Calu3 (cell line): ENCODE data around the gene MYL11. TPM values are rescaled to one million over a fixed set of nuclear protein-coding genes. Genes with fewer than 3 reads are reported as not detected.

ENCODE experiments used
- BruUV-seq: library from RNA; stranded (reverse); fragments of 400-500 nt; replicated peaks from 2 replicates; lab custom pipeline; 2021; lab: Mats Ljungman, UMichigan
- CTCF ChIA-PET: fragments of 300-600 bp; sonication (Branson Sonifier 250); formaldehyde crosslinking; loops from one replicate; lab custom pipeline; 2022; ENCODE audit warnings: antibody characterized with exemption; lab: Charles Lee
- DNase-seq: peaks from one replicate; pipeline ENCODE4 v3.0.0; 2022
- H3K27ac Mint-ChIP-seq: one replicate; pipeline ENCODE4 v1.8.0; 2022; ENCODE audit warnings: mixed read lengths; ENCODE audit not compliant: unreplicated experiment
- H3K27me3 Mint-ChIP-seq: one replicate; pipeline ENCODE4 v1.8.0; 2022; ENCODE audit warnings: mixed read lengths; ENCODE audit not compliant: unreplicated experiment
- H3K36me3 Mint-ChIP-seq: one replicate; pipeline ENCODE4 v1.8.0; 2022; ENCODE audit warnings: mild to moderate bottlenecking, moderate library complexity, mixed read lengths; ENCODE audit not compliant: insufficient read depth, unreplicated experiment
- H3K4me1 Mint-ChIP-seq: one replicate; pipeline ENCODE4 v1.8.0; 2022; ENCODE audit warnings: mild to moderate bottlenecking, low read depth, mixed read lengths; ENCODE audit not compliant: unreplicated experiment
- H3K4me3 Mint-ChIP-seq: one replicate; pipeline ENCODE4 v1.8.0; 2022; ENCODE audit warnings: mild to moderate bottlenecking, low read depth, moderate library complexity, mixed read lengths; ENCODE audit not compliant: unreplicated experiment
- H3K9me3 Mint-ChIP-seq: one replicate; pipeline ENCODE4 v1.8.0; 2022; ENCODE audit warnings: low read depth, mixed read lengths; ENCODE audit not compliant: unreplicated experiment
- intact Hi-C: fragments of 100-400 bp; cut with micrococcal nuclease; formaldehyde crosslinking; loops from one replicate; pipeline ENCODE4 v1.10.0; 2022; ENCODE audit not compliant: unreplicated experiment
- total RNA-seq: library from RNA; stranded (reverse); gene quantifications from 2 replicates; pipeline ENCODE4 v1.2.3, GENCODE V29; 2022
- TF ChIP-seq, protein P1 (sequence below): fragments of 200-600 bp; IDR thresholded peaks from one replicate; pipeline ENCODE4 v1.8.0; 2022; ENCODE audit warnings: antibody characterized with exemption; ENCODE audit not compliant: unreplicated experiment

MYL11 gene
- total RNA-seq, 1 experiment from 2014 or later = not detected

- TF ChIP-seq, protein P1, sequence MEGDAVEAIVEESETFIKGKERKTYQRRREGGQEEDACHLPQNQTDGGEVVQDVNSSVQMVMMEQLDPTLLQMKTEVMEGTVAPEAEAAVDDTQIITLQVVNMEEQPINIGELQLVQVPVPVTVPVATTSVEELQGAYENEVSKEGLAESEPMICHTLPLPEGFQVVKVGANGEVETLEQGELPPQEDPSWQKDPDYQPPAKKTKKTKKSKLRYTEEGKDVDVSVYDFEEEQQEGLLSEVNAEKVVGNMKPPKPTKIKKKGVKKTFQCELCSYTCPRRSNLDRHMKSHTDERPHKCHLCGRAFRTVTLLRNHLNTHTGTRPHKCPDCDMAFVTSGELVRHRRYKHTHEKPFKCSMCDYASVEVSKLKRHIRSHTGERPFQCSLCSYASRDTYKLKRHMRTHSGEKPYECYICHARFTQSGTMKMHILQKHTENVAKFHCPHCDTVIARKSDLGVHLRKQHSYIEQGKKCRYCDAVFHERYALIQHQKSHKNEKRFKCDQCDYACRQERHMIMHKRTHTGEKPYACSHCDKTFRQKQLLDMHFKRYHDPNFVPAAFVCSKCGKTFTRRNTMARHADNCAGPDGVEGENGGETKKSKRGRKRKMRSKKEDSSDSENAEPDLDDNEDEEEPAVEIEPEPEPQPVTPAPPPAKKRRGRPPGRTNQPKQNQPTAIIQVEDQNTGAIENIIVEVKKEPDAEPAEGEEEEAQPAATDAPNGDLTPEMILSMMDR = no peak
- H3K36me3 Mint-ChIP-seq = peaks cover 70% of the 10 kb centered on the region
- BruUV-seq = no TSS peak
- no peak overlapping the region for H3K27ac Mint-ChIP-seq
- peaks cover 42% of the 10 kb centered on the region for H3K4me1 Mint-ChIP-seq
- CTCF ChIA-PET = no interaction called here
- no peaks in the 10 kb centered on the region for H3K9me3 Mint-ChIP-seq
- intact Hi-C loops = no loop called here
- no peak overlapping the region for H3K4me3 Mint-ChIP-seq
- no peaks in the 10 kb centered on the region for H3K27me3 Mint-ChIP-seq
- DNase-seq = no peak
Observed at GRCh38 chr16:30359871-30360170, 14.8 kb upstream of the MYL11 start.

- DNase-seq = no peak
- TF ChIP-seq, protein P1 = no peak
- BruUV-seq = no TSS peak
- Mint-ChIP-seq H3K36me3 (peaks cover 58% of the 10 kb centered on the region), H3K4me3 (no peak overlapping the region), H3K9me3 (no peaks in the 10 kb centered on the region), H3K27me3 (no peaks in the 10 kb centered on the region), H3K4me1 (peaks cover 38% of the 10 kb centered on the region), H3K27ac (no peak overlapping the region)
- CTCF ChIA-PET = interaction anchor here (1.4 kb wide), 1 partner anchor 9 kb away, joined by 5 read pairs; no protein-coding TSS in a partner anchor
- intact Hi-C loops = no loop called here
Observed at GRCh38 chr16:30361180-30361579, 13.4 kb upstream of the MYL11 start.

- Mint-ChIP-seq H3K27ac (no peak overlapping the region), H3K27me3 (peaks cover 3% of the 10 kb centered on the region), H3K4me1 (peaks cover 34% of the 10 kb centered on the region), H3K9me3 (no peaks in the 10 kb centered on the region), H3K4me3 (no peak overlapping the region), H3K36me3 (peaks cover 66% of the 10 kb centered on the region)
- no peak for DNase-seq
- no TSS peak for BruUV-seq
- intact Hi-C loops = no loop called here
- TF ChIP-seq, protein P1 = no peak
- CTCF ChIA-PET = no interaction called here
Observed at GRCh38 chr16:30365200-30365599, 9.4 kb upstream of the MYL11 start.

DNA sequence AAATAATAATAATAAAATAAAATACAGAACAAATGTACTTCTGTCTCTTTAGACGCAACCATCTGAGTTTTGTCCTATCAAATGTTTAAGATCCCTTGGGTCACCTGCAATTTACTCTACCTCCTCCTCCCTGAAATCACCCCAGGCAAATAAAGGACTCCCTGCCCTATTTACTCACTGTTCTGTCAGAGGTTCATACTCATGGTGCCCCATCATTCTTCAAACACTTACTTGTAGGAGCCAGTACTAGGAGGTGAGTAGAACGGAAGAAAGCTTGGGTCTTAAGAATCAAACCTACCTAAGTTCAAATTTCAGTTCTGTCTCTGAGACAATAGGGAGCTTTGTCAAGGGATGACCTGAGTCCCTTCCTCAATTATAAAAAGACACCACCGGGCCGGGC lies 8.1 kb upstream of the MYL11 start:
- peaks cover 70% of the 10 kb centered on the region for H3K36me3 Mint-ChIP-seq

More for the DNA sequence above, 8.1 kb upstream of the MYL11 start:
- H3K27me3 Mint-ChIP-seq = peaks cover 14% of the 10 kb centered on the region
- TF ChIP-seq, protein P1 = no peak
- no TSS peak for BruUV-seq
- intact Hi-C loops = no loop called here
- peaks cover 36% of the 10 kb centered on the region for H3K4me1 Mint-ChIP-seq
- no peak for DNase-seq
- no peaks in the 10 kb centered on the region for H3K9me3 Mint-ChIP-seq
- no peak overlapping the region for H3K27ac Mint-ChIP-seq
- no peak overlapping the region for H3K4me3 Mint-ChIP-seq
- CTCF ChIA-PET = no interaction called here
